GM18505 (cell line): Measurements from ENCODE around the gene PDE4D.

Experiments used
- ATAC-seq: cut with Tn5 transposase; IDR thresholded peaks from one replicate; pipeline ENCODE4 v1.9.1; 2021; ENCODE audit not compliant: unreplicated experiment
- POLR2A ChIP-seq: IDR thresholded peaks from 4 replicates; pipeline ENCODE4 v1.6.1; 2011; ENCODE audit warnings: borderline replicate concordance; ENCODE audit not compliant: insufficient read depth, insufficient read length; ENCODE audit errors: extremely low read depth

The PDE4D gene

GRCh38 chr5:59021837-59022514 is 871.5 kb downstream of the PDE4D start:
- ATAC-seq = no peak
- no peak for TF ChIP-seq POLR2A

- TF ChIP-seq POLR2A = no peak
- ATAC-seq = no peak
Observed at GRCh38 chr5:59021286-59021673, 872.2 kb downstream of the PDE4D start.

- TF ChIP-seq POLR2A = no peak
- ATAC-seq = no peak
Observed at GRCh38 chr5:59020611-59021285, 872.8 kb downstream of the PDE4D start.

GRCh38 chr5:59019078-59019477 is 874.4 kb downstream of the PDE4D start:
- ATAC-seq = no peak
- TF ChIP-seq POLR2A = no peak

GRCh38 chr5:59016925-59017324 is 876.6 kb downstream of the PDE4D start:
- TF ChIP-seq POLR2A = no peak
- no peak for ATAC-seq

- ATAC-seq = no peak
- TF ChIP-seq POLR2A = no peak
Observed at GRCh38 chr5:59008816-59009473, 884.6 kb downstream of the PDE4D start.

GRCh38 chr5:59007460-59008063 is 886.0 kb downstream of the PDE4D start:
- no peak for ATAC-seq

GRCh38 chr5:59005934-59006701 is 887.4 kb downstream of the PDE4D start:
- TF ChIP-seq POLR2A = no peak
- ATAC-seq = no peak

More at GRCh38 chr5:59007460-59008063, 886.0 kb downstream of the PDE4D start:
- no peak for TF ChIP-seq POLR2A

GRCh38 chr5:59003641-59004040 is 889.9 kb downstream of the PDE4D start:
- no peak for TF ChIP-seq POLR2A

GRCh38 chr5:59003124-59003523 is 890.4 kb downstream of the PDE4D start:
- no peak for ATAC-seq
- TF ChIP-seq POLR2A = no peak

More at GRCh38 chr5:59003641-59004040, 889.9 kb downstream of the PDE4D start:
- ATAC-seq = no peak

- TF ChIP-seq POLR2A = no peak
- no peak for ATAC-seq
Observed at GRCh38 chr5:59002162-59002825, 891.2 kb downstream of the PDE4D start.

GRCh38 chr5:59001716-59002115 is 891.8 kb downstream of the PDE4D start:
- no peak for TF ChIP-seq POLR2A
- ATAC-seq = no peak
